AG08395 (cell line): Measurements from ENCODE around the gene POU2F1.

Experiments used
- DNase-seq: peaks from one replicate; pipeline ENCODE4 v3.0.0; 2012; ENCODE audit warnings: mixed read lengths, low spot score

POU2F1 gene

GRCh38 chr1:167423684-167424619 lies 203.3 kb downstream of the POU2F1 start:
- DNase-seq: no peak

GRCh38 chr1:167425482-167425881 lies 204.8 kb downstream of the POU2F1 start:
- no peak for DNase-seq

- DNase-seq: no peak
These were observed 206.0 kb downstream of the POU2F1 start for GRCh38 chr1:167426716-167427115.

GRCh38 chr1:167427848-167428247 lies 207.2 kb downstream of the POU2F1 start:
- DNase-seq: no peak

GRCh38 chr1:167428395-167428794 lies 207.7 kb downstream of the POU2F1 start:
- peak; percentile 16 for DNase-seq

- DNase-seq: no peak
These were observed 208.9 kb downstream of the POU2F1 start for GRCh38 chr1:167429612-167430011.

GRCh38 chr1:167430134-167430848 lies 209.6 kb downstream of the POU2F1 start:
- DNase-seq: no peak

- no peak for DNase-seq
These were observed 210.2 kb downstream of the POU2F1 start for GRCh38 chr1:167430849-167431242.

GRCh38 chr1:167431261-167431908 lies 210.7 kb downstream of the POU2F1 start:
- DNase-seq: no peak

GRCh38 chr1:167431909-167432650 lies 211.4 kb downstream of the POU2F1 start:
- DNase-seq: no peak

GRCh38 chr1:167432780-167433179 lies 212.1 kb downstream of the POU2F1 start:
- DNase-seq: no peak

- DNase-seq: no peak
These were observed 213.2 kb downstream of the POU2F1 start for GRCh38 chr1:167433884-167434283.

GRCh38 chr1:167434306-167434705 lies 213.6 kb downstream of the POU2F1 start:
- DNase-seq: no peak

GRCh38 chr1:167435484-167435883 lies 214.8 kb downstream of the POU2F1 start:
- DNase-seq: no peak

- DNase-seq: no peak
These were observed 217.8 kb downstream of the POU2F1 start for GRCh38 chr1:167438171-167439138.

- peak; percentile 61 for DNase-seq
These were observed 218.8 kb downstream of the POU2F1 start for GRCh38 chr1:167439301-167439988.

GRCh38 chr1:167440345-167440744 lies 219.7 kb downstream of the POU2F1 start:
- DNase-seq: no peak

GRCh38 chr1:167440776-167441175 lies 220.1 kb downstream of the POU2F1 start:
- no peak for DNase-seq

- no peak for DNase-seq
These were observed 220.5 kb downstream of the POU2F1 start for GRCh38 chr1:167441222-167441621.
